KOPT-K1 (cell line): Measurements from ENCODE around the gene TBC1D1.

ENCODE experiments used
- H3K27ac ChIP-seq: fragments of 200-600 bp; sonication (generic); 2 replicates; pipeline ENCODE4 v1.5.1; 2016; ENCODE audit warnings: antibody characterized with exemption, mild to moderate bottlenecking, low read depth, low read length; ENCODE audit not compliant: poor library complexity, severe bottlenecking
- H3K36me3 ChIP-seq: fragments of 200-600 bp; sonication (generic); 2 replicates; pipeline ENCODE4 v1.5.1; 2017; ENCODE audit warnings: antibody characterized with exemption, mild to moderate bottlenecking, low read length, moderate library complexity; ENCODE audit not compliant: insufficient read depth
- H3K9me3 ChIP-seq: fragments of 200-600 bp; sonication (generic); 2 replicates; pipeline ENCODE4 v1.5.1; 2017; ENCODE audit warnings: antibody characterized with exemption, low read length, mild to moderate bottlenecking; ENCODE audit not compliant: insufficient read depth, poor library complexity, severe bottlenecking

Gene TBC1D1

DNA sequence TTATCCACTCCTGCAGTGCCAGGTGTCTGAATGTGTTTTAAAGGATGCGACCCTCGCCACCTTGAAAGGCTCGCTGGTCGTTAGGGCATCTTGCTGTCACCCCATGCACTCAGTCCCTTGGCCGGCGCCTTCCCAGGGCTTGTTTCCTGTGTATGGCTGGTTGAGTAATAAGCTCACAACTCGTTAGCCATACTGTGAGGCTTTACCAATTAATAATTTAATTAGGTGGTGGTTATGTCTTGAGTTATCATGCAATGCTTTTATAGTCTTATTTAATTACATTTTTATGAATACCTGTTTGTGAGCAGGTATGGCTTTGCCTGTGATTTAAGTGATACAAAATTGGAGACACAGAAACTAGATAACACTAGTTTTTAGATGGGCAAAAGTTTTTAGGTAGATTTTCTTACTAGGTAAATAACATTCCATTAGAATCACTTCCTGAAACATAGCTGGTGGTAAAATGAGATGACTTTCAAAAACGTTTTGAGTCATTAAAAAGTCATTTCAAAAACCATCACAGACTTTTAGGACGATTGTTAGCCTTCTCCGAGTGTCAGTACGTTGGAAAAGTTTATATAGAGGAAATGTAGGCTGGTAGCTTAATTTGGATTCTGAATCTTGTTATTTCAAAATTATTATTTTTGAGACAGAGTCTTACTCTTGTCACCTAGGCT lies 87.5 kb downstream of the TBC1D1 start:
- Histone ChIP-seq H3K36me3 (no peaks in the 10 kb centered on the region), H3K9me3 (no peaks in the 10 kb centered on the region), H3K27ac (peak overlapping the region; percentile 72)

- no peaks in the 10 kb centered on the region for H3K36me3 ChIP-seq
- no peak overlapping the region for H3K27ac ChIP-seq
- H3K9me3 ChIP-seq, result no peaks in the 10 kb centered on the region
Measured at GRCh38 chr4:37980246-37980645, 89.4 kb downstream of the TBC1D1 start.

DNA sequence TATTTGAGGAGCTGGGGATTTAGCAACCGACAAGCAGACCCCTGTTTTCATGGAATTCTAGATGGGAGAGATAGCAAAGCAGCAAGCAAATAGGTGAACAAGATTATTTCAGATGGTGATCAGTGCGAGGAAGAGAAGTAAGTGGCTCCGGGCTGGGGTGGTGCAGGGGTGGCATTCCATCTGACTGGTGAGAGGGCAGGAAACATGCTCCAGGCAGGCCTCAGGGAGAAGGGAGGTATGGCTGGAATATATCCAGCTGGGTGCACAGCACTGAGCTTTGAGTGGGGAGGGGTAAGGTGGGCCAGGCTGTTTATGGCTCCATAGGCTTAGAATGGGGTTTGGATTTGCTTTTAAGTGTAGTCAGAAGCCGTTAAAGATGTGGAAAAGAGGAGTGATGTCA lies 90.5 kb downstream of the TBC1D1 start:
- Histone ChIP-seq H3K9me3 (no peaks in the 10 kb centered on the region), H3K36me3 (no peaks in the 10 kb centered on the region), H3K27ac (no peak overlapping the region)

DNA sequence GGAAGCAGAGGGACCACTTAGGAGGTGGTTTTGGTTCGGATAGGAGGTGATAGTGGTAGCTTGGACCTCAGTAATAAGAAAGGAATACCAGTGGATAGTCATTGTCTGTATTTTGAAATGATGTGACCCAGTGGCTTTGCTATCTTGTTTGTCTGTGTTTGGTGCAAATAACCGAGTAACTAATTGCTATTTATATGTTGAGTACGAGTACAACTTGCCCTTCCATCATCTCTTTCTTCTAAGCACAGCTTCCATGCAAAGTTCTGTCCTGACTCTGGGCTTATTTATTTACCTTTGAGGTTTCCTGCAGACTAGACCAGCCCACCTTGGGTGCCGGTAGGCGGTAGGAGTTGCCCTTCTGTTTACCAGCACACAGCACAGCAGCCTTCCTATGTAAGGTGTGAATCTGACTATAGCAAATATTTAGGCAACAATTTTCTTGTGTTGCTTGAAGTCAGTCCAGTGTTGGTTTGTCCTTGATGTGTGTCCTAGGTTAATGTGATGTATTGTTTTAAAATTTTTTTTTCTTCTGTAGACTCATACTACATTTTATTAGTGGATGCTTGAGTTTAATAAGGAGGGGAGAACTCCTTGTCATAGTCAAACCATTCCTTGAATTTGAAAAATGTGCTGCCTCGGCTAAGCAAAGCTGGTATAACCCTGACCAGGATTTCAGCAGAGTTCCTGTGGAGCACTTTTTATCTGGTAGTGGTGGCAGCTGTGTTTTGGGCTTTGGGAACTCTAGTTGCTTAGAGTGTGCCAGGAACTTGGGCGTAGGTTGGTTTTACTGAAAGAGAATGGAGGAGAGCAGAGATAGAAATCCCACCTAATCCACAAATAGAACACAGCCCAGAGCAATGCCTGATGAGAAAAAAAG lies 91.2 kb downstream of the TBC1D1 start:
- Histone ChIP-seq H3K9me3 (no peaks in the 10 kb centered on the region), H3K27ac (no peak overlapping the region), H3K36me3 (no peaks in the 10 kb centered on the region)

- no peak overlapping the region for H3K27ac ChIP-seq
- no peaks in the 10 kb centered on the region for H3K9me3 ChIP-seq
- no peaks in the 10 kb centered on the region for H3K36me3 ChIP-seq
Measured at GRCh38 chr4:37982736-37983135, 91.9 kb downstream of the TBC1D1 start.

GRCh38 chr4:37983951-37984350 lies 93.1 kb downstream of the TBC1D1 start:
- H3K36me3 ChIP-seq, result no peaks in the 10 kb centered on the region
- no peaks in the 10 kb centered on the region for H3K9me3 ChIP-seq
- H3K27ac ChIP-seq, result no peak overlapping the region

DNA sequence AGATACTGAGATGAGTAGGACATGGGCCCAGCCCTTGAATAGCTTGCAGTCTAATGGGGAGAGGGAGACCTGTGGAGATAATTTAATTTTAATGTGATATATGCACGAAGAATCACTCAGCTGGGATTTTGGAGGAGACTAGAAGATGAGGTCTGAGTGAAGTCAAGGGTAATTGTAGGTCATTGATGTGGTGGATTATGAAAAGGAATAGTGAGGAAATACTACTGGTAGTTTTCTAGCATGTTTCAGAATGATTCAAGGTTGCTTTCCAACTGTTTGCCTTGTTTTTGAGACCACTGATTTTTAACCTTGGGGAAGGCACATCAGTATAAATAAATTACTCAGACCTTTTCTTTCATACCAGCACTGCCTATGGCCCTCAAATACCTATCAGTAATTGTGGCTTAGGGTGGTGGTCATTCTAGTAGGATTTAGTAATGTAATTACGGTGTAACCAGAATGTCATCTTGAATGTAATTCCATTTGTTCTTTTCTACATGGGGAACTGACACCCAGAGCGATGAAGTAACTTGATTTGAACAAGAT lies 94.9 kb downstream of the TBC1D1 start:
- H3K27ac ChIP-seq, result no peak overlapping the region
- H3K36me3 ChIP-seq, result no peaks in the 10 kb centered on the region
- no peaks in the 10 kb centered on the region for H3K9me3 ChIP-seq

- no peak overlapping the region for H3K27ac ChIP-seq
- no peaks in the 10 kb centered on the region for H3K36me3 ChIP-seq
- H3K9me3 ChIP-seq, result no peaks in the 10 kb centered on the region
Measured at GRCh38 chr4:37988670-37989069, 97.8 kb downstream of the TBC1D1 start.

GRCh38 chr4:37989398-37990260 lies 98.7 kb downstream of the TBC1D1 start:
- Histone ChIP-seq H3K36me3 (no peaks in the 10 kb centered on the region), H3K27ac (no peak overlapping the region), H3K9me3 (no peaks in the 10 kb centered on the region)

DNA sequence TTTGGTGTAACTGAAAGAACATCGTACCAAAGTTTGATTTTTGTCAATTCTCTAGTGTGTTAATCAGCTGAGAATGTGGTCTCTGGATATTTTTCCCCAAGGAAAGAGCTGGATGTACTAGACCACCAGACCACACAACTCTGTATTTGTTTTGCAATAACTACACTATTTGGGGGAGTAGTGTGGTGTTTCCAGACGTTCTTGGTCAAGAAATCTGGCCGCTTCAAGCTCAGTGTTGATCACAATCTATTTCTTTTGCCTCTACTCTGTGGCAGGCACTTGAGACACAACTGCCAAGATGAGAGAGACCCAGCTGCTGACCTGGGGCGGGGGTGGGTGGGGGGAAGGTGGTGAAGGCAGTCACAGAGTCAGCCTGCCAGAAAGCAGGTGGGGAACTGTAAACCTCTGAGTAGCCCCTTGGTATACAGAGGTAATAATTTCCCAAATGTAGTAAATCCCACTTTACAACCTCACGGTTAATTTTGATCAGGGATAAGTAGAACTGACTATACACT lies 99.9 kb downstream of the TBC1D1 start:
- Histone ChIP-seq H3K36me3 (no peaks in the 10 kb centered on the region), H3K9me3 (no peaks in the 10 kb centered on the region), H3K27ac (no peak overlapping the region)

DNA sequence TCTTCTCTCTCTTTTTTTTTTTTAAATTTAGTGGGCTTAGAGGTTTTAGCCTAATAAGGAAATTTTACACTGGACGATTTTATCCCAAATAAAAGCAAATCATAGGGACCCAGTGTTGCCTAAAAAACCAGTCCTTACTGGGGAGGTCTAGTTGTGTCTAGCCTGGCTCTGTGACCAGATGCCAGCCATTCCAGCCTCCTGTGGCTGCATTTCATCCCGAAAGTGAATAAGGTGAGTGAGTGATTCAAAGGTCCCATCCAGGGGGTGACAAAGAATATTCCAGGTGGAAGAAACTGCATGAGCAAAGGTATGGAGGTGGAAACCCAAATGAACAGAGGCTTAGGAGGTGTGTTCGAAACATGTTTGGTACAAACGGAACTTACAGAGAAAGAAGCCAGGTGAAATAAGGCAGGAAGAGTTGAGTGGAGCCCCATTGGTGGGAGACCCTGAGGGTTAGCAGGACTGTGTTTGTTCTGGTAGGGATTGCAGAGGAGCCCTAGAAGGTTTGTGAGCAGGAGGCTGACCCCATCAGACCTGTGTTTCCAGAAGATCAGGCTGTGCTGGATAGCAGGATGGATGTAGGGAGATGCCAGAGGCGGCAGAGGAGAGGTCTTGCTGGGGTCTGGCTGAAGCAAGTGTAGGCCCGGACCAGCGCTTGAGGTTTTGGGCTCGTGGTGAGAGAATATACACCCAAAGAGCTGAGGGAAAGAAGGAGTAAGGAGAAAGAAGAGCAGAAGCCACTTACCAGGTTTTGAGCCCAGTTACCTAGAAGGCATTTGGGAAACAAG lies 100.9 kb downstream of the TBC1D1 start:
- Histone ChIP-seq H3K9me3 (no peaks in the 10 kb centered on the region), H3K27ac (no peak overlapping the region), H3K36me3 (no peaks in the 10 kb centered on the region)

- H3K27ac ChIP-seq, result no peak overlapping the region
- no peaks in the 10 kb centered on the region for H3K9me3 ChIP-seq
- H3K36me3 ChIP-seq, result no peaks in the 10 kb centered on the region
Measured at GRCh38 chr4:37993806-37994205, 102.9 kb downstream of the TBC1D1 start.

DNA sequence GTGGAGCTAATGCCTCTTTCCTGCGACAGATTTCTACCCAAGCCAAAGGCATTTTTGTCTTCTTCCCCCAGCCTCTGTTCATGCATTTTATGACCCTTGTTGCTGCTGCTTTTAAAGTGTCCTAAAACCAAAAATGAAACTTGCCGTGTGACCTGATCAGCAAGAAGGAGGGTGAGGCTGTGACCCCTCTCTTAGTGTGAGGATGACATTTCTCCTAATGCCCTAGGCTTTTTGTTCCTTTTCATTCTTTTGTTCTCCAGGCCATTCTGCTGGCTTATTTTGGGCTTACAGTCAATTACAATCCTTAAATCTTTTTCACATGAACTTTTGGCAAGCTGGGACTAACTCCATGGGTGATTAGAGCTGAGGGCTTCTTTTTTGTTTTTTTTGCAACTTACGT lies 103.7 kb downstream of the TBC1D1 start:
- Histone ChIP-seq H3K9me3 (no peaks in the 10 kb centered on the region), H3K27ac (no peak overlapping the region), H3K36me3 (no peaks in the 10 kb centered on the region)

DNA sequence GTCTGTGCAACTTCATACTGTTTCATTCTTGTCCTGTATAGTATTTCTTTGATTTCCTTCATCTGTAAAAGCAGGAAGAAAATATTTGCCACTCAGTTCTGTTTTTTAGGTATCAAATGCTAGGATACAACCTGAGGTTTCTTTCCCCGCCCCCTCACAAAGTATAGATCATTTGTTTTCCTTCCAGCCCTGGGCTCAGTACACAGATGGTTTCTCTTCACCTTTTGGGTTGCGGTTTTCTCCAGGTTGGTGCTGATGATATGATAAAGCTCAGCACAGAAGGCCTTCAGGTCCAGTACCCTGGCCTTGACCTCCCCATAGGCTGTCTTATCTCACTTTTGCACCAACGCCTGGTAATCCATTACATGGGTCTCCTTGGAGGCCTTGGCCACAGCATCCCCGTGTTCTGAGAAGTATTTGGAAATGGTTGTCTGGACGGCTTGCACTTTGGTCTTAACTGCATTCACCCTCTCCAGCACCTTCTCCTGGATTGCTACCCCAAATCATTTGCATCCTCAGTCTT lies 104.5 kb downstream of the TBC1D1 start:
- Histone ChIP-seq H3K27ac (no peak overlapping the region), H3K9me3 (no peaks in the 10 kb centered on the region), H3K36me3 (no peaks in the 10 kb centered on the region)
